Stomach smooth muscle (tissue), 2 donors: ENCODE results near the gene SLC1A1.
A peak's percentile ranks its signal among the peaks of the same experiment; 100 is the strongest.

ENCODE experiments used
- H3K27ac ChIP-seq: one replicate; pipeline ENCODE4 v1.7.0; 2013; ENCODE audit warnings: mild to moderate bottlenecking, low read length, inconsistent platforms
- H3K27me3 ChIP-seq, 2 donors: one replicate each; pipeline ENCODE4 v1.7.0; 2013; ENCODE audit warnings: low read length in 2 of 2; ENCODE audit not compliant: insufficient read depth in 2 of 2, control insufficient read depth in 1 of 2
- H3K36me3 ChIP-seq, 2 donors: one replicate each; pipeline ENCODE4 v1.7.0; 2013; ENCODE audit warnings: low read length in 2 of 2; ENCODE audit not compliant: control insufficient read depth in 2 of 2, insufficient read depth in 2 of 2
- H3K4me1 ChIP-seq: one replicate; pipeline ENCODE4 v1.7.0; 2013; ENCODE audit warnings: low read length; ENCODE audit not compliant: control insufficient read depth, insufficient read depth
- H3K4me3 ChIP-seq, 2 donors: one replicate each; pipeline ENCODE4 v1.7.0; 2013; ENCODE audit warnings: low read length in 2 of 2
- H3K9ac ChIP-seq, 2 donors: one replicate each; pipeline ENCODE4 v1.7.0; 2013; ENCODE audit warnings: low read length in 2 of 2, mild to moderate bottlenecking in 1 of 2
- H3K9me3 ChIP-seq, 2 donors: one replicate each; pipeline ENCODE4 v1.7.0; 2013; ENCODE audit warnings: low read length in 2 of 2; ENCODE audit not compliant: control insufficient read depth in 2 of 2
- donor health status: healthy.
- donor health status: Pancreatic carcinoma.

Gene SLC1A1

DNA sequence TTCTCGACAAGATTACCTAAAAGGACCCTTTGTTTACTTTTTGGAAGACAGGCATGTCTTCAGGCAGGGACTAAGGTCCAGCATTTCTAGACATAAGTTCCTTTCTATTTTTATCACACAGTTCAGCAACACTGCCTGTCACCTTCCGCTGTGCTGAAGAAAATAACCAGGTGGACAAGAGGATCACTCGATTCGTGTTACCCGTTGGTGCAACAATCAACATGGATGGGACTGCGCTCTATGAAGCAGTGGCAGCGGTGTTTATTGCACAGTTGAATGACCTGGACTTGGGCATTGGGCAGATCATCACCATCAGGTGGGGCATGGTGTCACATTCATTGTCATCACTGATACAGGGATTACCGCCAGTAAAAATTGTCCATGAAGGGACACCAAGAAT, 86.2 kb downstream of the SLC1A1 start:
- no peak overlapping the region for H3K27ac ChIP-seq
- no peaks in the 10 kb centered on the region for H3K27me3 ChIP-seq
- H3K9ac ChIP-seq: no peak overlapping the region
- H3K4me1 ChIP-seq: peaks cover 3% of the 10 kb centered on the region
- H3K9me3 ChIP-seq: no peaks in the 10 kb centered on the region
- no peak overlapping the region for H3K4me3 ChIP-seq
- H3K36me3 ChIP-seq: peaks cover 11 to 14% of the 10 kb centered on the region in 2 donors

DNA sequence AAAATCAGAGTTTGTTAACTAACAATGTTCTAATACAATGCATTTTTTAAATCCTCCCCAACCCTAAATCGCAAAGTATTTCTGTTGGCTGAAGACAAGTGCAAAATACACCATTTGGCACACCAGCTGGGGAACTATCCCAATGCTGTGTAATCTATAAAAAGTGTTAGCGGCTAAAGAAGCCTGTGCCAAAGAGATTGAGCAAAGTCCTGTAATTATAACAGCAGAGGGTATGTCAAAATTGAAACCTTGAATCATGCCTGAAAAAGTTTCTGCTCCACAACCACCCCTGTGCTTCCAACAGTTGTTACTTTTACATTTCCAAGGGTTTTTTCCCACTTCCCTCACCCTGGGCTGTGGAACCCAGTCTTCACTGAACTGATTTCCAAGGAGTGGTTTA, 88.7 kb downstream of the SLC1A1 start:
- peaks cover 3% of the 10 kb centered on the region for H3K4me1 ChIP-seq

DNA sequence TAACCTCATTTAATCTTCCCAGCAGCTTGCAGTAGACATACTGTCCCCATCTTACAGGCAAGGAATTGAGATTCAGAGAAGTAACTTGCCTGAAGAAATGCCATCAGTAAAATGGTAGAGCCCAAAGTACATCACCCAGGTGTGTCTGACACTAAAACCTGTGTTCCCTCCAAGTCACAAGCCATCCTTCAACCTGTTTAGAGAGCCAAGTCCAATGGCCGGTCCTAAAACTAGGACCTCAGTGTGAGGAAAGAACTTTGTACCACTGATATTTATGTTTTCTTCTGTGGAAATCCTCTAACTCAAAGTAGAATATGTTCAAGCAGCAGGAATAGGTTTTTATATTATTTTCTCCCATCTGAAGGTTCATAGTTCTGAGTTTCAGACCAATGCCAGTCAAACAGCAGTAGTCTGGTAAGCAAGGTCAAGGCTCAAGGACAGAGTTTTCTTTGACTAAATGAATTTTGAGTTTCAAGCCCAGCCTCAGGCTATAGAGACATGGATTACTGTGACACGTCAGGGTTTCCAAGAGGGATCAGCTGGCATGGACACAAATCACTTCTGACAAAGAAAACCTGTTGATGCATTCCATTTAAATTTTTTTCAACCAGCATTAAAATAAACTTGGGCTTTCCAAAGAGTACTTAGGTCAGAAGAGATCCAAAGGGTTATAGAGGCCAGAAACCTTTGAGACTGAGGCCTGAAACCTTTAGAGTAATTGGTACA, 90.9 kb downstream of the SLC1A1 start:
- H3K27ac ChIP-seq: no peak overlapping the region

More for the DNA sequence above, 88.7 kb downstream of the SLC1A1 start:
- no peak overlapping the region for H3K27ac ChIP-seq
- H3K36me3 ChIP-seq: peaks cover 11 to 14% of the 10 kb centered on the region in 2 donors
- H3K4me3 ChIP-seq: no peak overlapping the region
- no peaks in the 10 kb centered on the region for H3K9me3 ChIP-seq
- no peak overlapping the region for H3K9ac ChIP-seq
- no peaks in the 10 kb centered on the region for H3K27me3 ChIP-seq

DNA sequence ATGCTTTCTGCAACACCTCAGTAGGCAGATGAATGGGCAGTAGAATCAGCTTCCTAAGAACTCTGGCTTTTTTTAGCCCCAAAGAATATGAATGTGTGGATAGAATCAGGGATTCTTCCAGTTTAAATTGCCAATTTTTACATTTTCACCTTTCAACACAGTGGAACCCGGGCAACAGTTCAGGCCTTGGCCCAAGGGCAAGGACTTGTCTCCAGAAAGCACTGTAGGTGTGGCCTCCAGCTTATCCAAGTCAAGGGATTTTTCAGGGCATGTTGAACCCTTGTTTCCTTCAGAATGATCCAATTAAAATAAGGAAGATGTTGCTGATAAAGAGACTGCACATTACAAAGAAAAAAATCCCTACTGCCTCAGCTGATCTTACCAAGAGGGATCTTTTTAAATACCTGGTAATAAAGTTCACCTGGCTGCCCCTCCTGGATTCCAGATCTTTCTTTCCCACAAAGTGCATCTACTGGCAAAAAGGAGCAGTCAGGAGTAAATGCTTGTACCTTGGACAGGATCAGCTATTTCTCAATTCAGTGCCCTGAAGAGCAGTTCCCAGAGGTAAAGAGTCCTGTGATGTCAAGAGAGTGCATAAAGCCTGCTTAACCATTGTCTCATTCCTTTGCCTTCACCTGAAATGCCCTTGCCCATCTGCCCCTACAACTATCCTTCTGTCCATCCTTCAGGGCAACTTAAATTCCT, 91.7 kb downstream of the SLC1A1 start:
- Histone ChIP-seq H3K36me3 (peaks cover 6 to 8% of the 10 kb centered on the region in 2 donors), H3K27ac (no peak overlapping the region), H3K9ac (no peak overlapping the region), H3K9me3 (no peaks in the 10 kb centered on the region), H3K4me3 (no peak overlapping the region), H3K4me1 (no peaks in the 10 kb centered on the region), H3K27me3 (no peaks in the 10 kb centered on the region)

More for the DNA sequence above, 90.9 kb downstream of the SLC1A1 start:
- H3K9ac ChIP-seq: no peak overlapping the region
- no peaks in the 10 kb centered on the region for H3K27me3 ChIP-seq
- no peak overlapping the region for H3K4me3 ChIP-seq
- no peaks in the 10 kb centered on the region for H3K9me3 ChIP-seq
- no peaks in the 10 kb centered on the region for H3K4me1 ChIP-seq
- peaks cover 11 to 15% of the 10 kb centered on the region in 2 donors for H3K36me3 ChIP-seq

DNA sequence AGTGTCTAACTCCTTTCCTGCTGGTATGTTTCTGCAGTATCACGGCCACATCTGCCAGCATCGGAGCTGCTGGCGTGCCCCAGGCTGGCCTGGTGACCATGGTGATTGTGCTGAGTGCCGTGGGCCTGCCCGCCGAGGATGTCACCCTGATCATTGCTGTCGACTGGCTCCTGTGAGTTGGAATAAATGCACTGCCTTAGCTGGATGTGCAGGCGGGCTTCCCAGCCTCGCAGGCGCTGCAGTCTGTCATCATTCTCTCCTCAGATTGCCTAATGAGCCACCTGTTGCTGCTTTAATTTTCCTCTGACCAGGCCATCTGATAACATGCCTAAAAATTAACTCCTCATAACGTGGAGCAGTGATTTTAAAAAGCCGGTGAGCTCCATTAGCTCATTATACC, 92.7 kb downstream of the SLC1A1 start:
- H3K36me3 ChIP-seq: peaks cover 4 to 6% of the 10 kb centered on the region in 2 donors
- no peaks in the 10 kb centered on the region for H3K9me3 ChIP-seq

DNA sequence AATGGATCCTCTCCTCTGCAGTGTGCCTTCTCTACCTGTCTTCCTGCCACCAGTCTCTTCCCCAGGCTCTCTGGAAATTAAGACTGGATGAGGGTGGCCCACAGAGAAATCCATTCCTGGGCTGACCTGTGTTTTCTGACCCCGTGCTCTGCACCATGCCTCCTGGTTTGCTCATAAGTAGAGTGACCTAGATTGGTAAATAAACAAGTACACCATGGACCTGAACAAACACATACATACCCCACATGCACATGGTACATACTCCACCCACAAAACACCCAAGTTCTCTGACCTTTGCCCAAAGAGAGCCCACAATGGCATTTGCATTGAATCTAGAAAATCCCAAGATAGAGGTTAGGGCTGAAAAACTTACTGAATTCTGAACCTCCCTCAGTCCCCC, 94.4 kb downstream of the SLC1A1 start:
- Histone ChIP-seq H3K27ac (no peak overlapping the region), H3K36me3 (peaks cover 4 to 6% of the 10 kb centered on the region in 2 donors), H3K9ac (no peak overlapping the region), H3K4me3 (no peak overlapping the region), H3K4me1 (peaks cover 5% of the 10 kb centered on the region), H3K27me3 (no peaks in the 10 kb centered on the region), H3K9me3 (no peaks in the 10 kb centered on the region)

More for the DNA sequence above, 92.7 kb downstream of the SLC1A1 start:
- Histone ChIP-seq H3K9ac (no peak overlapping the region), H3K4me1 (no peaks in the 10 kb centered on the region), H3K27ac (no peak overlapping the region), H3K27me3 (no peaks in the 10 kb centered on the region), H3K4me3 (no peak overlapping the region)

DNA sequence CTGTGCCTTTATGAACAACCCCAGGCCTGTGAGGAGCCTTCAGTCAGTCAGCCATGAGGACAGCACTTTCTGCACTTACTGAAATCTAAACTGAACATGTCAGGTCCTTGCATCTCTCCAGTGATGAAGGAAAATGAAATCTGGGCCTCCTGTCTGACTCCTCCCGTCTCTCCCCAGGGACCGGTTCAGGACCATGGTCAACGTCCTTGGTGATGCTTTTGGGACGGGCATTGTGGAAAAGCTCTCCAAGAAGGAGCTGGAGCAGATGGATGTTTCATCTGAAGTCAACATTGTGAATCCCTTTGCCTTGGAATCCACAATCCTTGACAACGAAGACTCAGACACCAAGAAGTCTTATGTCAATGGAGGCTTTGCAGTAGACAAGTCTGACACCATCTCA, 94.9 kb downstream of the SLC1A1 start:
- no peaks in the 10 kb centered on the region for H3K9me3 ChIP-seq
- H3K4me1 ChIP-seq: peaks cover 5% of the 10 kb centered on the region
- H3K4me3 ChIP-seq: no peak overlapping the region
- H3K27me3 ChIP-seq: no peaks in the 10 kb centered on the region
- H3K36me3 ChIP-seq: peaks cover 4 to 6% of the 10 kb centered on the region in 2 donors
- no peak overlapping the region for H3K9ac ChIP-seq
- no peak overlapping the region for H3K27ac ChIP-seq

DNA sequence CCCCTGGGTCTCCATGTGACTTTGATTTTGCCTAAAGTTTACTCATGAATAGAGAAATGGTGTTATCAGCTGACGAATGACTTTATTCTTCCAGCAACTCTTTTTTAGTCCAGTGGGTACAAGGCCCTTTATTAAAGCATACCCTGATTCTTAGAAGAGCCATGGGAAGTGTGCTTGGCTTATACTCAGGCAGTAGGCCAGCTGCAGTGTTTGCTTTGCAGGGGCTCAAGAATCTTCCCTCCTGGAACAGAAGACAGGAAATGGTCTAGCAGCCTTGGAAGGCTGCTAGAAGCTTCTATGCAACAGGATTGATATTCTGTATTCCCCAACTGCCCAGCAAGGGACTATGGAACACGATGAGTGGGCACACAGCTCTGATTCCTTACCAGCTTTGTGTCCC, 98.5 kb downstream of the SLC1A1 start:
- Histone ChIP-seq H3K4me1 (peaks cover 14% of the 10 kb centered on the region), H3K36me3 (peaks cover 0 to 4% of the 10 kb centered on the region in 2 donors), H3K4me3 (no peak overlapping the region), H3K9ac (no peak overlapping the region), H3K27ac (no peak overlapping the region), H3K27me3 (no peaks in the 10 kb centered on the region), H3K9me3 (no peaks in the 10 kb centered on the region)

DNA sequence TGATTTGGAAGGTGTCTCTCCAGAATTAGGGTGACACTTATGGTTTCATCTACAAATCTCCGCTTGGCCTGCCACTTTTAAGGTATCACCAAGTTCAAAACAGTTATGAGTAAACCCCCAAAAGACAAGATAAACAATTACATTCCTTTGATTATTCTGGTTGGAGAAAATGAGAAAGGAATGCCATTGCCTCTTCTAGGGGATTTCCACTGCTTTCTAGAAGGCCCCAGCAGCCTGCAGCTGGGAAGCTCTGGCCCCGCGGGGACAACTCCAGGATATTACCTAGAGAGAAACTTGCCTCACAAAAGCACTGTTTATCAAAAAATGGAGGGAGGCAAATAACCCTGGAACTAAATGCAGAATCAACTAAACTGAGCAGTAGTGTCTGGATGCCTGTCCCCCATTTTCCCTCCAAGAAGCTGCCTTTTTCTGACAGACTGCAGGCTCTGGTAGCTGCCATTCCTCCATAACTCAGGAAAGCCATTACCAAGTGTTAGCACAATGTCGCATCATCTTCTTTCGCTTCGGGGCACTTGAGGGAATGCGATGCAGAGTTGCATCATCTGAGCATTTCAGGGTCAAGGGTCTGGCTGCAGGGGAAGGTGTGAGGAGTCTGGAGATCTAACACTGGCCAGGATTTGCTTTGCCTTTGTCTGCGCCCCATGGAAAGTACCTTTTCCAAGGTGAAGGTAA, 100.3 kb downstream of the SLC1A1 start:
- peak overlapping the region; percentile 18 to 58 for H3K4me3 ChIP-seq
- H3K9ac ChIP-seq: no peak overlapping the region
- H3K27me3 ChIP-seq: no peaks in the 10 kb centered on the region
- peak overlapping the region; percentile 12 for H3K27ac ChIP-seq
- H3K9me3 ChIP-seq: no peaks in the 10 kb centered on the region
- no peaks in the 10 kb centered on the region for H3K36me3 ChIP-seq
- peaks cover 14% of the 10 kb centered on the region for H3K4me1 ChIP-seq

DNA sequence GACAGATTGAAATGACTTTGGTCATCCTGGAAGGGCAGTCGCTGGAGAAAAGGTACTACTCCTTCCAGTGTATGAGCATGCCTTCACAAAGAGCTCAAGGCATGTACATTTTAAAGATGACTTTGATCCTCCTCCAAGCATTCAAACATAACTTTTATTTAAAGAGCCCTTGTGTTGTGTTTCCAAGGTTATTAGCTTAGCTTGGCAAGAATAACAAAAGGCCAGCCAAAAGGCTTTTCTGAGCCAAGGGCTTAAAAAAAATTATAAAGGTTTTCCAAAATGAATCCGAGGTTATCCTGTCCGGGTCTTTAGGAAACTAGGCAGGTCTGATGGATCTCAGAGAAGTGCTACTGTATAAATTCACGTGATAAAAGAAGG, 100.8 kb downstream of the SLC1A1 start:
- Histone ChIP-seq H3K9me3 (no peaks in the 10 kb centered on the region), H3K4me3 (peak overlapping the region; percentile 18 to 58), H3K36me3 (no peaks in the 10 kb centered on the region), H3K4me1 (peaks cover 15% of the 10 kb centered on the region), H3K27me3 (no peaks in the 10 kb centered on the region), H3K9ac (no peak overlapping the region), H3K27ac (peak overlapping the region; percentile 12)
